GM18861 (cell line): Measurements from ENCODE around the gene OR7D4.
"Not testable (repeated sequence)": the region's sequence is repeated elsewhere in the genome, so short reads cannot be mapped to it uniquely, and the experiment has no call there.

ENCODE experiments used
- ATAC-seq: cut with Tn5 transposase; IDR thresholded peaks from one replicate; pipeline ENCODE4 v1.9.1; 2021; ENCODE audit not compliant: unreplicated experiment

Gene OR7D4

GRCh38 chr19:9219489-9219888, at the start of gene OR7D4:
OR7D4 (minus strand) TSS chr19:9219589; CDS start chr19:9214837, 4,752 bp downstream.
- ATAC-seq: no peak

GRCh38 chr19:9251236-9251635, 31.8 kb upstream of the OR7D4 start:
- no peak for ATAC-seq

- ATAC-seq: no peak
These were observed 31.2 kb upstream of the OR7D4 start, which contains the start of gene OR7E24 for GRCh38 chr19:9250630-9251029. OR7E24 (plus strand) TSS chr19:9250930; CDS start chr19:9251044, 114 bp downstream.

GRCh38 chr19:9205501-9206113, 13.8 kb downstream of the OR7D4 start:
- ATAC-seq: no peak

GRCh38 chr19:9198044-9198443, 21.3 kb downstream of the OR7D4 start:
- ATAC-seq: not testable (repeated sequence)

- no peak for ATAC-seq
These were observed 29.9 kb downstream of the OR7D4 start for GRCh38 chr19:9189535-9189934.

- ATAC-seq: no peak
These were observed 32.2 kb downstream of the OR7D4 start for GRCh38 chr19:9187191-9187590.

- no peak for ATAC-seq
These were observed 36.4 kb downstream of the OR7D4 start for GRCh38 chr19:9183000-9183399.

- no peak for ATAC-seq
These were observed 40.5 kb downstream of the OR7D4 start, which contains the start of gene OR7D2 for GRCh38 chr19:9178901-9179300. OR7D2 (plus strand) TSS chr19:9178979; CDS start chr19:9185782, 6,803 bp downstream.

GRCh38 chr19:9175326-9175725, 44.1 kb downstream of the OR7D4 start:
- ATAC-seq: no peak

- no peak for ATAC-seq
These were observed 47.9 kb downstream of the OR7D4 start for GRCh38 chr19:9171393-9171991.

GRCh38 chr19:9166846-9167245, 52.5 kb downstream of the OR7D4 start:
- ATAC-seq: no peak

- no peak for ATAC-seq
These were observed 54.1 kb downstream of the OR7D4 start for GRCh38 chr19:9165261-9165660.

GRCh38 chr19:9161427-9161826, 58.0 kb downstream of the OR7D4 start:
- no peak for ATAC-seq
